ENCODE measurements around the gene CPED1.

DNA sequence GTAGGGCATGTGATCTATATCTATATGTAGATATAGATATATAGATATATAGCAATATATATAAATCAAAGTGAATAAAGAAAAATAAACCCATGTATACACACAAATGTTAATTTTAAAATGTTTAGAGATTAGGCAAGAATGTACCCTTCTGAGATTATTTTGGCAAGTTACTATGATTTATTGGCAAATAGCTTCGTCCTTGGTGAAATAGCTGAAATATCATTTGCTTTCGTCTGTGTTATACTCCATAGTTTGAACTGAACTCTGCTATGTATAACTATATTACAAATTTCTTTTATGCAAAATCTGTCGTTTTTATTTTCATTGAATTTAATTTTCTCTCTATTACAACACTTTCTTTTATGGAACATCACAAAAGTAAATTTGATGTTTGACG, 57.5 kb downstream of the CPED1 start:
- TF ChIP-seq, protein P1, sequence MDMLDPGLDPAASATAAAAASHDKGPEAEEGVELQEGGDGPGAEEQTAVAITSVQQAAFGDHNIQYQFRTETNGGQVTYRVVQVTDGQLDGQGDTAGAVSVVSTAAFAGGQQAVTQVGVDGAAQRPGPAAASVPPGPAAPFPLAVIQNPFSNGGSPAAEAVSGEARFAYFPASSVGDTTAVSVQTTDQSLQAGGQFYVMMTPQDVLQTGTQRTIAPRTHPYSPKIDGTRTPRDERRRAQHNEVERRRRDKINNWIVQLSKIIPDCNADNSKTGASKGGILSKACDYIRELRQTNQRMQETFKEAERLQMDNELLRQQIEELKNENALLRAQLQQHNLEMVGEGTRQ (IDR thresholded peaks at IDR 0.05; ENCODE audit: borderline replicate concordance, low read depth, low read length), result no peak
- no peak for TF ChIP-seq BHLHE40 (IDR thresholded peaks at IDR 0.05; ENCODE audit: borderline replicate concordance in 1 of 2, low read depth in 2 of 2, low read length in 1 of 2)
- TF ChIP-seq HDGF (IDR thresholded peaks at IDR 0.05), result no peak
- no peak for TF ChIP-seq CREB1 (IDR thresholded peaks at IDR 0.05; ENCODE audit: low read depth)
- no peak for TF ChIP-seq RELA (IDR thresholded peaks at IDR 0.05; ENCODE audit: borderline replicate concordance, partially characterized antibody)
- no peak for TF ChIP-seq POLR2A (IDR thresholded peaks at IDR 0.05; ENCODE audit: low read depth, low read length)
- no peak for TF ChIP-seq ESRRA (IDR thresholded peaks at IDR 0.05; ENCODE audit: low read length)
- no peak for TF ChIP-seq SIX5 (IDR thresholded peaks at IDR 0.05; ENCODE audit: low read depth, low read length, severe bottlenecking)
- TF ChIP-seq EGR1 (IDR thresholded peaks at IDR 0.05; ENCODE audit: borderline replicate concordance in 1 of 2, low read depth in 2 of 2, low read length in 2 of 2), result no peak
